SH-SY5Y (cell line): ENCODE data around the gene KCNJ15.

Experiments used
- GATA2 ChIP-seq: IDR thresholded peaks from 2 replicates; pipeline ENCODE4 v1.6.1; 2011; ENCODE audit warnings: mild to moderate bottlenecking, low read depth, low read length
- GATA3 ChIP-seq: IDR thresholded peaks from 2 replicates; pipeline ENCODE4 v1.6.1; 2011; ENCODE audit warnings: low read depth, mild to moderate bottlenecking, low read length, moderate library complexity

Gene KCNJ15

GRCh38 chr21:38255571-38256117 is 1.1 kb upstream of the KCNJ15 start:
- TF ChIP-seq GATA3 (no peak), GATA2 (no peak)

GRCh38 chr21:38257667-38258066 is 876 bp downstream of the KCNJ15 start:
- TF ChIP-seq GATA3: no peak
- TF ChIP-seq GATA2: no peak

GRCh38 chr21:38258521-38259485 is 2.0 kb downstream of the KCNJ15 start:
- TF ChIP-seq GATA2: no peak
- no peak for TF ChIP-seq GATA3

- no peak for TF ChIP-seq GATA2
- no peak for TF ChIP-seq GATA3
These were observed 2.9 kb downstream of the KCNJ15 start for GRCh38 chr21:38259665-38260064.

GRCh38 chr21:38260426-38260825 is 3.6 kb downstream of the KCNJ15 start:
- no peak for TF ChIP-seq GATA2
- TF ChIP-seq GATA3: no peak

- TF ChIP-seq GATA3 (no peak), GATA2 (no peak)
These were observed 5.1 kb downstream of the KCNJ15 start for GRCh38 chr21:38261851-38262250.

GRCh38 chr21:38263493-38263892 is 6.7 kb downstream of the KCNJ15 start:
- TF ChIP-seq GATA3 (no peak), GATA2 (no peak)

GRCh38 chr21:38264571-38264970 is 7.8 kb downstream of the KCNJ15 start:
- no peak for TF ChIP-seq GATA2
- no peak for TF ChIP-seq GATA3

- TF ChIP-seq GATA3: no peak
- TF ChIP-seq GATA2: no peak
These were observed 8.4 kb downstream of the KCNJ15 start for GRCh38 chr21:38265166-38265565.

GRCh38 chr21:38266732-38267131 is 9.9 kb downstream of the KCNJ15 start:
- TF ChIP-seq GATA3: no peak
- no peak for TF ChIP-seq GATA2

- TF ChIP-seq GATA2 (no peak), GATA3 (no peak)
These were observed 10.5 kb downstream of the KCNJ15 start for GRCh38 chr21:38267136-38267755.

GRCh38 chr21:38267991-38268863 is 11.4 kb downstream of the KCNJ15 start:
- TF ChIP-seq GATA3: no peak
- TF ChIP-seq GATA2: no peak

- TF ChIP-seq GATA3 (no peak), GATA2 (no peak)
These were observed 12.2 kb downstream of the KCNJ15 start for GRCh38 chr21:38268864-38269575.
